ENCODE data around the gene ALG9. TPM values are rescaled to one million over a fixed set of nuclear protein-coding genes. Genes with fewer than 3 reads are reported as not detected.
A peak's percentile ranks its signal among the peaks of the same experiment; 100 is the strongest.

ALG9 gene
- total RNA-seq, 4 donors from 2014 or later: 35.3 to 44.9 (median 36.6) TPM

GRCh38 chr11:111911563-111912401, 40.4 kb upstream of the ALG9 start, which contains the start of gene CRYAB:
Gene CRYAB (minus strand): TSS chr11:111911770. CDS start chr11:111911724, 46 bp downstream.
- 37 to 38% methylated on average over 15 to 17 of the region's 17 CpGs for WGBS, 2 donors
- intact Hi-C loops (cut with DNase I): no loop called here

DNA sequence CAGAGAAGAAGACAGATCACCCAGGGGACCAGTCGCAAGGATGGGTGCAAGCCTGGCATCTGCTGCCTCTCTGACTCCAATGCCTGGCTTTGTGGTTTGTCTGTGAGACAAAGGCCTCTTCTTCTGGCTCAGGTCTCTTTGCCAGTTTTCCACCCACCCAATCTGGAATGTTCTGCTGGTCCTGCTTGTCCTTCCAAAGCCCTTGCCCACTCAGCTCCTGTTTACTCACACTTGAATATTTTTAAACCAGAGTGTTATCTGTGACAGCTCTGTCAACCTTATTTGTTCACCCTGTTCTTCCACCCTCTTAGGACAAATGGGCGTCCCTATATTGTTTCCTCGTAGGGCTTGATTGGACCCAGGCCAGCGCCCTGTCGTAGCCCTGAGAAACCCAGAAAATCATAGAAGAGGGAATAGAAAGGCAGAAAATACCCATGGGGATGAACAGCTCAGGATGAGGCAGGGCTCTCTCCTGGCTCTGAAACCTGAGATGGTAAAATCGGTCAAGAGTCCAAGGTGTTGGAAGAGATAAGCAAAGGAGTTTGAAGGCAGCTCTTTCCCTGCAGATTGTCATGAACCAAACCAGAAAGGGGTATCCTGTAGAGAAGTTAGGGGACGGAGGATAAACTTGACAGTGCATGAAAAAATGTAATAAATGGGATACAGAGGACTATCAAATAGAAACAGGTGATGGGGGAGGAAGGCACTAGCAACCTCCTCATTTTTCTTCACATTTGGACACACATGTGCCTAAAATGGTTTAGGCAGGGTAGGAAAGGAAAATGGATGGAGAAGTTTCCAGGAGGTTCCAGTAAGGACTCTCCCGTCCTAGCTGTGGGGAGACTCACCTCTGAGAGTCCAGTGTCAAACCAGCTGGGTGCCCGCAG, 39.5 kb upstream of the ALG9 start:
- Histone ChIP-seq H3K27ac (peak overlapping the region; percentile 98 to 100 (median 98)), H3K36me3 (peaks cover 0 to 7% of the 10 kb centered on the region in 2 donors), H3K9me3 (no peaks in the 10 kb centered on the region), H3K4me3 (replicated peaks in 1 of 3) (peak overlapping the region in 2 of 3 donors; percentile 32 to 45), H3K4me1 (peaks cover 44 to 47% of the 10 kb centered on the region in 2 donors), H3K27me3 (no peaks in the 10 kb centered on the region)
- TF ChIP-seq, protein P1, sequence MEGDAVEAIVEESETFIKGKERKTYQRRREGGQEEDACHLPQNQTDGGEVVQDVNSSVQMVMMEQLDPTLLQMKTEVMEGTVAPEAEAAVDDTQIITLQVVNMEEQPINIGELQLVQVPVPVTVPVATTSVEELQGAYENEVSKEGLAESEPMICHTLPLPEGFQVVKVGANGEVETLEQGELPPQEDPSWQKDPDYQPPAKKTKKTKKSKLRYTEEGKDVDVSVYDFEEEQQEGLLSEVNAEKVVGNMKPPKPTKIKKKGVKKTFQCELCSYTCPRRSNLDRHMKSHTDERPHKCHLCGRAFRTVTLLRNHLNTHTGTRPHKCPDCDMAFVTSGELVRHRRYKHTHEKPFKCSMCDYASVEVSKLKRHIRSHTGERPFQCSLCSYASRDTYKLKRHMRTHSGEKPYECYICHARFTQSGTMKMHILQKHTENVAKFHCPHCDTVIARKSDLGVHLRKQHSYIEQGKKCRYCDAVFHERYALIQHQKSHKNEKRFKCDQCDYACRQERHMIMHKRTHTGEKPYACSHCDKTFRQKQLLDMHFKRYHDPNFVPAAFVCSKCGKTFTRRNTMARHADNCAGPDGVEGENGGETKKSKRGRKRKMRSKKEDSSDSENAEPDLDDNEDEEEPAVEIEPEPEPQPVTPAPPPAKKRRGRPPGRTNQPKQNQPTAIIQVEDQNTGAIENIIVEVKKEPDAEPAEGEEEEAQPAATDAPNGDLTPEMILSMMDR (IDR thresholded peaks at IDR 0.05): no peak
- peak in 1 of 2 donors; percentile 19 for TF ChIP-seq POLR2A (IDR thresholded peaks at IDR 0.05)
- intact Hi-C loops (cut with DNase I): no loop called here
- DNase-seq: peak; percentile 23 to 30
- WGBS, 2 donors: 58 to 65% methylated on average over 9 of the region's 9 CpGs

More at GRCh38 chr11:111911563-111912401, 40.4 kb upstream of the ALG9 start, which contains the start of gene CRYAB:
- H3K4me3 ChIP-seq (replicated peaks in 1 of 3): peak within 1 kb of the TSS in 2 of 3 donors; percentile 32 to 45
- peak within 1 kb of the TSS; percentile 98 to 100 (median 98) for H3K27ac ChIP-seq
- peak; percentile 92 to 96 for TF ChIP-seq POLR2A (IDR thresholded peaks at IDR 0.05)
- TF ChIP-seq, protein P1 (IDR thresholded peaks at IDR 0.05): no peak
- peak; percentile 99 to 100 for DNase-seq
- no peaks in the 10 kb centered on the region for H3K9me3 ChIP-seq
- peaks cover 0 to 7% of the 10 kb centered on the region in 2 donors for H3K36me3 ChIP-seq
- H3K4me1 ChIP-seq: peaks cover 52 to 56% of the 10 kb centered on the region in 2 donors
- no peaks in the 10 kb centered on the region for H3K27me3 ChIP-seq

- H3K9me3 ChIP-seq: no peaks in the 10 kb centered on the region
- TF ChIP-seq, protein P1 (IDR thresholded peaks at IDR 0.05): no peak
- no peak for TF ChIP-seq POLR2A (IDR thresholded peaks at IDR 0.05)
- H3K27me3 ChIP-seq: no peaks in the 10 kb centered on the region
- intact Hi-C loops (cut with DNase I): no loop called here
- no peak for DNase-seq
- peak overlapping the region; percentile 98 to 100 (median 98) for H3K27ac ChIP-seq
- peaks cover 0 to 7% of the 10 kb centered on the region in 2 donors for H3K36me3 ChIP-seq
- peaks cover 36 to 41% of the 10 kb centered on the region in 2 donors for H3K4me1 ChIP-seq
- H3K4me3 ChIP-seq (replicated peaks in 1 of 3): peak overlapping the region in 1 of 3 donors; percentile 45
- WGBS, 2 donors: 64 to 78% methylated on average over 5 of the region's 5 CpGs
Measured at GRCh38 chr11:111909378-111909777, 38.0 kb upstream of the ALG9 start.

- peaks cover 0 to 7% of the 10 kb centered on the region in 2 donors for H3K36me3 ChIP-seq
- no peak for DNase-seq
- no peaks in the 10 kb centered on the region for H3K27me3 ChIP-seq
- TF ChIP-seq, protein P1 (IDR thresholded peaks at IDR 0.05): no peak
- TF ChIP-seq POLR2A (IDR thresholded peaks at IDR 0.05): no peak
- H3K9me3 ChIP-seq: no peaks in the 10 kb centered on the region
- no peak overlapping the region for H3K4me3 ChIP-seq (replicated peaks in 1 of 3)
- H3K4me1 ChIP-seq: peaks cover 30 to 35% of the 10 kb centered on the region in 2 donors
- WGBS, 2 donors: 80 to 88% methylated on average over 5 of the region's 5 CpGs
- peak overlapping the region; percentile 98 to 100 (median 98) for H3K27ac ChIP-seq
- intact Hi-C loops (cut with DNase I): no loop called here
Measured at GRCh38 chr11:111908639-111909305, 37.4 kb upstream of the ALG9 start.

All from thyroid gland (tissue), 4 donors.